IPS-18c (cell line): Measurements from ENCODE around the gene SERINC1.

Experiments
- H3K4me3 ChIP-seq: 2 replicates; pipeline ENCODE4 v1.7.0; 2013; ENCODE audit warnings: low read depth, mild to moderate bottlenecking, low read length, moderate library complexity; ENCODE audit not compliant: insufficient read depth
- H3K9me3 ChIP-seq: one replicate; pipeline ENCODE4 v1.6.1; 2013; ENCODE audit warnings: mild to moderate bottlenecking, low read length, moderate library complexity; ENCODE audit not compliant: control insufficient read depth, insufficient read depth

The SERINC1 gene

DNA sequence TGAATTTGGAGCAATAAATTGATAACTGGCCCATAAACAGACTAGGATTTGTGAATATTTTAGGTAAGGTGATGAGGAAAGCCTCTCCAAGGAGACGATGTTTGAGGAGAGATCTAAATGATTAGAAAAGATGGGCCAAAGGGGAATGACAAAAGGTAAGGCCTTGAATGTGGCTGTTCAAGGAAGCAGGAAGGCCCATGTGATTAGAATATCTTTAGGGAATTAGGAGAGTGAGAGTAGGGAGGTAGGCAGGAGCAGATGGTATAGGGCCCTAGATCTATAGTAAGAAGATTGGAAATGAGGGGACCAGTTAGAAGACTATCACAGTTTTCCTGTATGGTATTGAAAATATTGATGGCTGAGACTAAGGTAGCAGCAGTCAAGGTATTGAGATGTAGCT is 65.4 kb downstream of the SERINC1 start:
- no peaks in the 10 kb centered on the region for H3K9me3 ChIP-seq
- H3K4me3 ChIP-seq = no peak overlapping the region

DNA sequence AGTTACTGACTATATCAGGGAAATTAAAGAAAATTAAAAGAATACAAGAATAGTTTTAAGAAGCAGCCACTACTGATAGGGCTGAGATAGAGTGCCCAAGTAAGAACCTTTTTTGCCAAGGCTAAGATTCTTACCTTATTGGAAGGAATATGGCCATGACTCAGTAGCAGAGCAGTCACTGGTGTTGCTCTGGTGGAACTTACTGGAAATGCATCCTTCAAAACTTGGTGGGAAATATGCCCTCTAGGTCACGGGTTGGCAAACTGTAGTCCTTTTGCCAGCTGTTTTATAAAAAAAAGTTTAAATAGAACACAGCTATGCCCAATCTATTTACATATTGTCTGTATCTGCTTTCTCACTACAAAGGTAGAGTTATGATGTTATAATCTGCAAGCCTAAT is 66.2 kb downstream of the SERINC1 start:
- H3K4me3 ChIP-seq = no peak overlapping the region
- H3K9me3 ChIP-seq = no peaks in the 10 kb centered on the region

DNA sequence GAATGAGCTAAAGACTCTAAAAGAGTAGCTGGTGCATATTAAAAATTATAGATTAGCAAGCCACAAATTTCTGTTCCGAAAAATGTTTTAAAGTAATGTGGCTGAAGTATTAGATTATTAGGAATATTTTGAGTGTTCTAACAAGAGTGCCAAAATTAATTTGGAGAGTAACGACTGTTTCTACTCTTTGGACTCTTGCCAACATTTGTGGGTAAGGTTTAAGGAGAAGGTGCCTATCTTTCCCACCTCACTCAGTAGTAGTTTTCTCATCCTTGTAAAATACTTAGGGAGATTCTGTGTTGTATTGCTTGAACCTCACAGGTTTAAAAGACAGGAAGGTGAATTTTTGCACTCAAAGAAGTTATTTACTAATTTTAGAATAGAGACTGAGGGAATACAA is 67.2 kb downstream of the SERINC1 start:
- no peaks in the 10 kb centered on the region for H3K9me3 ChIP-seq
- no peak overlapping the region for H3K4me3 ChIP-seq

DNA sequence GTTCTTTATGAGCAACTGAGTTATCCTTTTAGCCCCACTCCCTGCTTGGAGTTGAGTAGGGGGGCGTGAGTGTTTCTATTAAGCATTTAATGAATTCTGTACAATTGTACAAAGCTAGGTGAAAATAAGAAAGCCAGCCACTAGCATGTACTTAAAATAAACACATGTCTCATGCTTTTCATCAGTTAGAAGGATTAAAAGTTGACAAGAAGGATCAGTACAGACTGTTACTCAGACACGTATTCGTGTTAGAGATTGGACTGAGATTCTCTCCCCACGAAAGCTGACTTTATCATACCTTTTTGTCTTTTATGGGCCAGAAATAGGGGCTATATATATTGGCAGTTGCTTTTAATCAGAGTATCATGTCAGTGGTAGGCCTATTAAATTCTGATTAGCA is 70.5 kb downstream of the SERINC1 start:
- no peaks in the 10 kb centered on the region for H3K9me3 ChIP-seq
- H3K4me3 ChIP-seq = no peak overlapping the region

DNA sequence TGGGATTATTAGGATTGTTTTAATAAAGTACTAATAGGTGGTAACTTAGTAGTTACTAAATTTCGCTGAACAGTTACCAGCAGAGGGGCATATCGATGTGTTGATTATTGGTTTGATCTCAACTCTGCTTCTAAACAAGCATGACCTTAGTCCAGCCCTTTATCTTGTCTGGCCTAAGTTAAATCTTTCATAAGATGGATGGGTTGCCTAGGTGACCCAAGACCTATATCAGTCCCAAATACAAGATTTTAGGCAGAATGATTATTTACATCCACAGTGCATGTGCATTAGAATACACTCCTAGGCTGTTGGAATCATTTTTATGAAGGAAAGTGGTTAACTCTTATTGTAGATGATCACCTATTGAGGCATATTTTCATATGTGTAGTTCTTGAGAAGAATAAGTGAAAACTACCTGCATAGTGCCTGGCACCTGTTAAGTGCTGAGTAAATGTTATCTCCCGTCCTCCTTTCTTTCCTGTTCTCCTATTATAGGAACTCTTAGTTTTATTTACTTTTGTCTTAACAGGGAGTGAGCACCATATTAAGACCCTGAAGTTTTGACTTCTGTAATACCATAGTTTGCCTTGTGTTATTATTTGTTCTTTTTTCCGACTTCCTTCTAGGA is 71.0 kb downstream of the SERINC1 start:
- Histone ChIP-seq H3K4me3 (peak overlapping the region; percentile 95; the same call in 1 of the 2 replicates), H3K9me3 (no peaks in the 10 kb centered on the region)

DNA sequence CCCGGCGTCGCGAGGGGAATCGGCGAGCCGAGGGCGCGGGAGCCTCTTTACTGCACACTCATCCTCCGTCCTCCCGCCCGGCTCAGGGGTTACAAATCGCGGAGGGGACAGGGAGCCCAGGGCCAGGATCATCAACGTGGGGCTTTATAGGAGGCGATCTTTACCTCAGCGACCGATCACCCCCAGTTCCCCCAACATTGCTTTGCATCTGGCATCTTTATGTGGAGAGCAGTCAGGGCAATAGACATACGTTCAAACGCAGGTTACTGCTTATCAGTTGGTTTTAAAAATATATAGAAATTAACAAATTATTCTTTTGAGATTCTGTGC is 71.5 kb downstream of the SERINC1 start:
- Histone ChIP-seq H3K9me3 (no peaks in the 10 kb centered on the region), H3K4me3 (peak overlapping the region; percentile 95)

DNA sequence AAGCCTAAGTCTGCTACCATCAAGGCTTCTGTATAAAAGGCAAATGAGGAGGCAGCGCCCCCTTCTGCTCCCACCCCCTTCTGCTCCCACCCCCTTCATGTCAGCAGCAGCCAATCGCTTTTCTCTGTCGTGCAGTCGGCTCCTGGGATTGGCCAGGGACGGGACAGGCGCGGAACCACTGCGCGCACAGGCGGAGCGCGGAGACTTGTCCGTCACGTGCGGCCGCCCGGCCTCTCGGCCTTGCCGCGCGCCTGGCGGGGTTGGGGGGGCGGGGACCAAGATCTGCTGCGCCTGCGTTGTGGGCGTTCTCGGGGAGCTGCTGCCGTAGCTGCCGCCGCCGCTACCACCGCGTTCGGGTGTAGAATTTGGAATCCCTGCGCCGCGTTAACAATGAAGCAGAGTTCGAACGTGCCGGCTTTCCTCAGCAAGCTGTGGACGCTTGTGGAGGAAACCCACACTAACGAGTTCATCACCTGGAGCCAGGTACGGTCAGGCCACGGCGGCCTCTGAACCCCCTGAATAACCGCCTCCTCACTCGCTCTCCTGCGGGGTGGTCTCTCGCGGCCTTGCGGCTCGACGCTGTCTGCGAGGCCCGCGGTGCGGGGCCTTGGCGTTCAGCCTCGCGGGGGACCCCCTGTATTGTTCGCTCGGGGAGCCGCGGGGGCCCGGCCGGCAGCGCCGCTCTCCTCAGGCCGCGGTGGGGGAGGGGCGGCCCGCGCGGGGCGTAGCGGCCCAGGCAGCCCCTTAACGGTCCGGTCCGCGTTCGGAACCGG is 72.1 kb downstream of the SERINC1 start, which contains the start of gene HSF2:
TSS of gene HSF2 (plus strand) at position 305 of the 773 bp plus-strand sequence. CDS start at position 391, 86 bp downstream.
- Histone ChIP-seq H3K4me3 (peak within 1 kb of the TSS; percentile 95), H3K9me3 (no peaks in the 10 kb centered on the region)

DNA sequence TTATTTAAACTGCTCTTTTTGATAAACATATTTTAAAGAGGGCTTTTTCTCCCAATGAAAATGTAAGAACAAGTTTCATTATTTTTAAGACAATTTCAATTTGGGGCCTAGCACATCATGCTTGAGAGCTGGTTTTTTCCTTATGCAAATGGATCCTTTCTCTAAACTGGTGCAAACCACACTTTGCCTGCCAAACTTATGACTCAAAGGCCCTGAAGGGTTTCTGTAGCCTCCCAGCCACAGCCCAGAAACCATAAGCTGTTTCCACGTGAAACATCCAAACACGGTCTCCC is 72.6 kb downstream of the SERINC1 start:
- Histone ChIP-seq H3K4me3 (no peak overlapping the region), H3K9me3 (no peaks in the 10 kb centered on the region)

DNA sequence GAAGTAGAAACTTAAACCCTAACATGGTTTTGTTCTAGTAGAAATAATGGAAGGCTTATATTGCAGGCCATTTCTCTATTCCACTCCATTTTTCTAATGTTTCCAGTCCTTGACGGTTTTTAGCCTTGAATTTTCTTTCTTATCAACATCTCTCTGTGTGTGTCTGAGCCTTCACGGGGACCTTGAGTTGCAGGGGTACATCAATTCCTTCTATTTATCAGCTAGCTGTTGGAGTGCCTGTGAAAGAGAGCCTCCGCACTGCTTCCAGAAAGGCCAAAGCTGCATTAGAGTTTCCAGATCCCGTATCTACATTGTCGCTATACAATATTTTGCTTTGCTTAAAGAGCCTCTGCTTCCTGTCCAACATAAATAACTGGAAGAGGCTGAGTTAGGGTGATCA is 77.6 kb downstream of the SERINC1 start:
- Histone ChIP-seq H3K9me3 (no peaks in the 10 kb centered on the region), H3K4me3 (no peak overlapping the region)

DNA sequence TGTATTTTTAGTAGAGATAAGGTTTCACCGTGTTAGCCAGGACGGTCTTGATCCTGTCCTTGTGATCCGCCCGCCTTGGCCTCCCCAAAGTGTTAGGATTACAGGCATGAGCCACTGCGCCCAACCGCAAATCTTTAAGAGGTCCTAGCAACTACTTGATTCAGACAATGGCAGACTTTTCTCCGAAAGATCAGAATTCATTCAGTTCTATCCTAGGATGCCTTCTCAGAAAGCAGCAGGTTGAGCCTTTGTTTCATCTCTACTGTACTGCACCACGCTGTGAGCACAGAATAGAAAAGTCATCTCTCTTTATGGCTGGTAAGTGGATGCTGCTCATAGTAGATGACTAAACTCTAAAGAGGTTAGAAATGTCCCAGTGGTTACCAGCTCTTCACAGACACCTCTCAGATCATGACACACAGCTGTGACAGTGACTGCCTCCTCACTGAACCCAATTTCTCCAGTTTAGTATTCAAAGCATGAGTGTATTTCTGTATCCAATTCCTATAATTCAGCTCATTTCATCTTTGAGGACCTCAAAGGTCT is 78.2 kb downstream of the SERINC1 start:
- no peak overlapping the region for H3K4me3 ChIP-seq
- no peaks in the 10 kb centered on the region for H3K9me3 ChIP-seq
